ENCODE data around the gene L3MBTL3. TPM values are rescaled to one million over a fixed set of nuclear protein-coding genes. Genes with fewer than 3 reads are reported as not detected.

The L3MBTL3 gene
- total and polyA plus RNA-seq, 7 donors: 1.00 to 3.2 (median 2.0) TPM

DNA sequence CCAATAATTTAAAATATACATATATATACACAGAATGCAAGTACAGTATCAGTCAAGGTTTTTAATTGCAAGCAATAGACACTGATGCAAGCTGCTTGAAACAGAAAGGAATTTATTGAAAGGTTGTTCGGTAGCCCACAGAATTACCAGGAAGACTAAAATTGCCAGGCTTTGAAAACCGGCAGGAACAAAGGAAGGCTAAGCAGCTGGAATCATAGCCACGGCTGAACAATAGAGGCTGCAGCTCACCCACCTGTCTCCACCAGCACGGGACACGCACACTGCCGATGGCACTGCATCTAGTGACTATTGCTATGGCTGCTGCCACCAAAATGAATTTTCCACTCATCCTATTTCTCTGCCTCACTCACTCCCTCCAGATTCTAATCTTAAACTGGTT, 22.0 kb upstream of the L3MBTL3 start:
- 44 to 48% (median 44%) methylated on average over 6 of the region's 6 CpGs for WGBS, 3 donors
- TF ChIP-seq, protein P1, sequence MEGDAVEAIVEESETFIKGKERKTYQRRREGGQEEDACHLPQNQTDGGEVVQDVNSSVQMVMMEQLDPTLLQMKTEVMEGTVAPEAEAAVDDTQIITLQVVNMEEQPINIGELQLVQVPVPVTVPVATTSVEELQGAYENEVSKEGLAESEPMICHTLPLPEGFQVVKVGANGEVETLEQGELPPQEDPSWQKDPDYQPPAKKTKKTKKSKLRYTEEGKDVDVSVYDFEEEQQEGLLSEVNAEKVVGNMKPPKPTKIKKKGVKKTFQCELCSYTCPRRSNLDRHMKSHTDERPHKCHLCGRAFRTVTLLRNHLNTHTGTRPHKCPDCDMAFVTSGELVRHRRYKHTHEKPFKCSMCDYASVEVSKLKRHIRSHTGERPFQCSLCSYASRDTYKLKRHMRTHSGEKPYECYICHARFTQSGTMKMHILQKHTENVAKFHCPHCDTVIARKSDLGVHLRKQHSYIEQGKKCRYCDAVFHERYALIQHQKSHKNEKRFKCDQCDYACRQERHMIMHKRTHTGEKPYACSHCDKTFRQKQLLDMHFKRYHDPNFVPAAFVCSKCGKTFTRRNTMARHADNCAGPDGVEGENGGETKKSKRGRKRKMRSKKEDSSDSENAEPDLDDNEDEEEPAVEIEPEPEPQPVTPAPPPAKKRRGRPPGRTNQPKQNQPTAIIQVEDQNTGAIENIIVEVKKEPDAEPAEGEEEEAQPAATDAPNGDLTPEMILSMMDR (IDR thresholded peaks at IDR 0.05): no peak
- Histone ChIP-seq H3K27ac (no peak overlapping the region), H3K27me3 (ENCODE audit: insufficient read depth in 3 of 3, low read length in 2 of 3) (no peaks in the 10 kb centered on the region), H3K4me3 (no peak overlapping the region), H3K9me3 (no peaks in the 10 kb centered on the region), H3K4me1 (no peaks in the 10 kb centered on the region), H3K36me3 (ENCODE audit: insufficient read depth in 1 of 2, low read depth in 1 of 2) (no peaks in the 10 kb centered on the region)
- DNase-seq (no peak), ATAC-seq (no peak)
- intact Hi-C loops (cut with DNase I): no loop called here

DNA sequence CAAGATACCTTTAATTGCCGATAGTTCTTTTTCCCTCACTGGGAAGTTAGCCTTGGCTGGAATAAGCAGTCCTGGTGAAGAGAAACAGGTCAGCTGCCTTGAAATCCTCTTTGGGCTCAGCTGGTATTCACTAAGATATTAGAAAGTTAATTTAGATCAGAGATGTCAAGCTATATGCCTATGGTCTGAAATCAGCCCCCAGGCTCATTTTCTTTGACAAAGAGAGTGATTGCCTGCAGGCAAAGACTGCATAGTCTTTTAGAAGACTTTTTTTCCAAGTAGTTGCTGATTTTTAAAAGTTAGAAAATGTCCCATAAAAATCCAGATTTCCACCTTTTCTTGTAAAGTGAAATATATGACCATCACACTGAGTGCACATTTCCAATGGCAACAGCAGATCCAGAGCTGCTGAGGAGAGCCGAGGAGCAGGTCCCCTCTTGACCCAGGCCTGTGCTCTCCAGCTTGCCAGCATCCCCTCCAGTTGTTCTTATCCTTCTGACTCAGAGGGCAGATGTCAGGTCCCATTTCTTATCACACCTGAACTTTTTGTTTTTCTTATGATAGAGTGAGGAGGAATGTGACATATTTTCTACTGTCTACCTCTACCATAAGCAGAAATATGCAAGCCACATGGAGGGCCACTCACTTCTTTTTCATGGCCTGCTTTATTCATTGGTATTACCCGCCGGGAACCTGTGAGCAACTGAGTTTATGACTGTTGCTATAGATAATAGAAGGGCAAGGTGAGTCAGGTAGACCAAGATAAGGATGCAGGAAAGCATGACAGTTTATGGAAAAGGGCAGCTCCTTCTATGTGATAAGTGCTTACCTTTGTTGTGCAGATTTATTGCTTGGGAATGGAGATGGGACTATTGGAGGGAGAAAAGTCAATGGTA, 17.6 kb upstream of the L3MBTL3 start:
- intact Hi-C loops (cut with DNase I): no loop called here
- Histone ChIP-seq H3K4me1 (no peaks in the 10 kb centered on the region), H3K27me3 (ENCODE audit: insufficient read depth in 3 of 3, low read length in 2 of 3) (no peaks in the 10 kb centered on the region), H3K4me3 (no peak overlapping the region), H3K9me3 (no peaks in the 10 kb centered on the region), H3K36me3 (ENCODE audit: insufficient read depth in 1 of 2, low read depth in 1 of 2) (no peaks in the 10 kb centered on the region), H3K27ac (no peak overlapping the region)
- ATAC-seq (no peak), DNase-seq (no peak)
- TF ChIP-seq, protein P1 (IDR thresholded peaks at IDR 0.05): no peak
- 68 to 71% (median 71%) methylated on average over 4 of the region's 4 CpGs for WGBS, 3 donors

DNA sequence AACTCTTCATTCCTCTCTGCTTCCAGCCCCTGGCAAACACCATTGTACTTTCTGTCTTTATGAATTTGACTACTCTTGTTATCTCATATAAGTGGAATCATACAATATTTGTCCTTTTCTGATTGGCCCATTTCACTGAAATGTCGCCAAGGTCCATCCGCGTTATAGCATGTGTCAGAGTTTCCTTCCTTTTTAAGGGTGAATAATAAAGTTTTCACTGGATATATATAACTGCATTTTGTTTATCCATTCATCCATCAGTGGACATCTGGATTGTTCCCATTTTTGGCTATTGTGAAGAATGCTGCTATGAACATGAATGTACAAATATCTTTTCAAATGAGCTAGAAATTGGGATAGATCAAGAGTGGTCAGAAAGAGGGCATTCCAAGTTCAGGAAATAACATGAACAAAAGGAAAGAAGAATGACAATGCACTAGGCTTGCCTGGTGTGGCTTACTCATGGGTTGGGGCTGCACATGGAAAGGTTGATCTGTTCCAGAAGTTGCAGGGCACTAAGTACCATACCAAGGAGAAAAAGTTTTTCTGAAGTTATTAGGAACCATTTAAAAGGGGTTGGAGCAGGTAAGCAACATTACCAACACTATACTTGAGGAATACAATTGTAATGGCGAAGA, 10.0 kb upstream of the L3MBTL3 start:
- intact Hi-C loops (cut with DNase I): no loop called here
- 70 to 87% (median 75%) methylated on average over 4 of the region's 4 CpGs for WGBS, 3 donors
- H3K27me3 ChIP-seq (ENCODE audit: insufficient read depth in 3 of 3, low read length in 2 of 3): peaks cover 0 to 4% (median 0%) of the 10 kb centered on the region in 3 donors
- DNase-seq: no peak
- H3K9me3 ChIP-seq: no peaks in the 10 kb centered on the region
- no peaks in the 10 kb centered on the region for H3K4me1 ChIP-seq
- TF ChIP-seq, protein P1 (IDR thresholded peaks at IDR 0.05): no peak
- H3K36me3 ChIP-seq (ENCODE audit: insufficient read depth in 1 of 2, low read depth in 1 of 2): no peaks in the 10 kb centered on the region
- no peak overlapping the region for H3K27ac ChIP-seq
- ATAC-seq: no peak
- H3K4me3 ChIP-seq: no peak overlapping the region

DNA sequence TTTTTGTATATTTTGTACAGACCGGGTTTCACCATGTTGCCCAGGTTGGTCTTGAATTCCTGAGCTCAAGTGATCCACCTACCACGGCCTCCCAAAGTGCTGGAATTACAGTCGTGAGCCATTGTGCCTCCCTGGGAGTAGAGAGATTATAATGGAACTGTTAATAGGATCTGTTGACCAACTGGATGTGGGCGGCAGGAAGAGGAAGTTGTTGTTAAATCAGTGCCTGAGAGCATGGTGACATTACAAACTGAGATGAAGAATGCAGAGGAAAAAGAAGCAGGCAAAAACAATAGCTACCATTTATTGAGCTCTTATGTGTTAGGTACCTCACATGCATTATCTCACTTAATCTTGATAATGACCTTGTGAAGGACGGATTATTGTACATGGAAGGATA, 9.2 kb upstream of the L3MBTL3 start:
- Histone ChIP-seq H3K27ac (no peak overlapping the region), H3K27me3 (ENCODE audit: insufficient read depth in 3 of 3, low read length in 2 of 3) (peaks cover 0 to 4% (median 0%) of the 10 kb centered on the region in 3 donors), H3K4me1 (no peaks in the 10 kb centered on the region), H3K4me3 (no peak overlapping the region), H3K9me3 (no peaks in the 10 kb centered on the region), H3K36me3 (ENCODE audit: insufficient read depth in 1 of 2, low read depth in 1 of 2) (no peaks in the 10 kb centered on the region)
- WGBS, 3 donors: 70 to 77% (median 72%) methylated on average over 5 of the region's 5 CpGs
- ATAC-seq: no peak
- intact Hi-C loops (cut with DNase I): no loop called here
- TF ChIP-seq, protein P1 (IDR thresholded peaks at IDR 0.05): no peak
- no peak for DNase-seq

Data from psoas muscle (tissue), 8 donors.